Activated CD4-positive, alpha-beta T cell treated with anti-CD3 and anti-CD28 coated beads, Interleukin-2, amount 50 U/mL, for 48 hours (primary cell): ENCODE results near the gene C20orf141.
"Not testable (repeated sequence)": the region's sequence is repeated elsewhere in the genome, so short reads cannot be mapped to it uniquely, and the experiment has no call there.

ENCODE experiments used
- DNase-seq, 2 experiments: peaks; one replicate each; pipeline ENCODE4 v3.0.0-alpha.2; 2020

C20orf141 gene

GRCh38 chr20:2814587-2815051, at the start of gene C20orf141:
C20orf141 (plus strand) TSS chr20:2814987; CDS start chr20:2815185, 198 bp downstream.
- DNase-seq, result no peak

GRCh38 chr20:2767768-2768631, 46.8 kb upstream of the C20orf141 start:
- no peak for DNase-seq

- DNase-seq, result no peak
These were observed 46.2 kb upstream of the C20orf141 start for GRCh38 chr20:2768632-2769015.

- not testable (repeated sequence) for DNase-seq
These were observed 44.7 kb upstream of the C20orf141 start for GRCh38 chr20:2770091-2770490.

- DNase-seq, result no peak
These were observed 43.1 kb upstream of the C20orf141 start for GRCh38 chr20:2771631-2772080.

GRCh38 chr20:2773812-2774211, 41.0 kb upstream of the C20orf141 start:
- no peak for DNase-seq

GRCh38 chr20:2775139-2775538, 39.6 kb upstream of the C20orf141 start:
- DNase-seq, result no peak

- no peak for DNase-seq
These were observed 36.0 kb upstream of the C20orf141 start for GRCh38 chr20:2778602-2779321.

GRCh38 chr20:2780948-2781347, 33.8 kb upstream of the C20orf141 start:
- DNase-seq, result no peak

- no peak for DNase-seq
These were observed 30.8 kb upstream of the C20orf141 start for GRCh38 chr20:2783908-2784566.

- DNase-seq, result no peak
These were observed 21.3 kb upstream of the C20orf141 start for GRCh38 chr20:2793471-2793870.

- no peak for DNase-seq
These were observed 20.5 kb upstream of the C20orf141 start for GRCh38 chr20:2794202-2794748.

- DNase-seq, result no peak
These were observed 19.8 kb upstream of the C20orf141 start for GRCh38 chr20:2794866-2795447.

GRCh38 chr20:2795451-2795850, 19.3 kb upstream of the C20orf141 start:
- DNase-seq, result no peak

- DNase-seq, result no peak
These were observed 18.7 kb upstream of the C20orf141 start for GRCh38 chr20:2796011-2796660.

GRCh38 chr20:2797136-2797983, 17.4 kb upstream of the C20orf141 start:
- DNase-seq, result no peak

- DNase-seq, result no peak
These were observed 16.5 kb upstream of the C20orf141 start for GRCh38 chr20:2798095-2798805.

GRCh38 chr20:2798814-2799213, 16.0 kb upstream of the C20orf141 start:
- DNase-seq, result no peak

GRCh38 chr20:2799271-2799670, 15.5 kb upstream of the C20orf141 start:
- DNase-seq, result peak in 1 of 2 experiments; percentile 11
